H1 (cell line): Measurements from ENCODE around the gene LRRC74B.
"Not testable (repeated sequence)": the region's sequence is repeated elsewhere in the genome, so short reads cannot be mapped to it uniquely, and the experiment has no call there.

Experiments used
- CBX8 ChIP-seq: fragments of 300-800, 300-1000 bp; sonication (generic); IDR thresholded peaks from 2 replicates; pipeline ENCODE4 v1.7.1; 2016; ENCODE audit warnings: low read depth, low read length, borderline replicate concordance
- CTCF ChIP-seq, 3 experiments: IDR thresholded peaks; 1 replicate in 2 of 3; 2 replicates in 1 of 3; pipeline versions ENCODE4 v1.5.1 to v1.6.1; 2011; ENCODE audit warnings: low read length in 3 of 3, mild to moderate bottlenecking in 3 of 3, inconsistent platforms in 2 of 3, low read depth in 1 of 3, moderate library complexity in 1 of 3; ENCODE audit not compliant: insufficient read depth in 1 of 3; ENCODE audit errors: control extremely low read depth in 1 of 3
- EZH2 ChIP-seq: fragments of 200-600 bp; sonication (generic); IDR thresholded peaks from 2 replicates; pipeline ENCODE4 v1.7.1; 2012; ENCODE audit warnings: low read depth, mild to moderate bottlenecking, moderate library complexity, low read length, inconsistent platforms; ENCODE audit not compliant: severe bottlenecking
- KDM5A ChIP-seq: fragments of 200-600 bp; IDR thresholded peaks from 2 replicates; pipeline ENCODE4 v1.7.1; 2012; ENCODE audit warnings: mild to moderate bottlenecking, low read length, inconsistent platforms, mixed read lengths
- YY1 ChIP-seq: IDR thresholded peaks from 2 replicates; pipeline ENCODE4 v1.6.1; 2011; ENCODE audit warnings: low read depth, mild to moderate bottlenecking, low read length

- TF ChIP-seq YY1; CTCF (IDR thresholded peaks at IDR 0.05; ENCODE audit: control extremely low read depth in 1 of 3, insufficient read depth in 1 of 3, low read depth in 1 of 3, low read length in 3 of 3); KDM5A; CBX8; EZH2: not testable (repeated sequence)
Measured at GRCh38 chr22:21048965-21049364, 3.2 kb downstream of the LRRC74B start.
